HL-60 (cell line): ENCODE measurements around the gene PTEN.

ENCODE experiments used
- DNase-seq, 2 experiments: peaks; one replicate each; pipeline ENCODE4 v3.0.0-alpha.2; 2010 to 2020; ENCODE audit warnings: low read depth in 1 of 2, low spot score in 1 of 2
- H3K27ac ChIP-seq: fragments of 250-450 bp; sonication (Bioruptor Pico); replicated peaks from 2 replicates; pipeline ENCODE4 v1.5.1; 2020; ENCODE audit warnings: mild to moderate bottlenecking, moderate library complexity
- H3K27me3 ChIP-seq: fragments of 250-450 bp; sonication (Bioruptor Pico); 2 replicates; pipeline ENCODE4 v1.5.1; 2021; ENCODE audit warnings: mild to moderate bottlenecking, moderate library complexity; ENCODE audit not compliant: insufficient read depth, poor library complexity, severe bottlenecking
- H3K4me3 ChIP-seq: replicated peaks from 2 replicates; pipeline ENCODE4 v1.5.1; 2011; ENCODE audit warnings: mild to moderate bottlenecking, control low read depth, low read length; ENCODE audit not compliant: insufficient read depth
- GABPA ChIP-seq: IDR thresholded peaks from 2 replicates; pipeline ENCODE4 v1.6.1; 2012; ENCODE audit warnings: low read depth
- POLR2AphosphoS5 ChIP-seq: IDR thresholded peaks from 2 replicates; pipeline ENCODE4 v1.6.1; 2012; ENCODE audit warnings: low read depth
- SPI1 ChIP-seq: IDR thresholded peaks from 2 replicates; pipeline ENCODE4 v1.6.1; 2012; ENCODE audit warnings: low read depth, mild to moderate bottlenecking, borderline replicate concordance
- TF ChIP-seq, protein P1 (sequence below): IDR thresholded peaks from one replicate; pipeline ENCODE4 v1.5.1; 2011; ENCODE audit warnings: low read length, control low read depth, inconsistent platforms; ENCODE audit not compliant: insufficient read depth
- TF ChIP-seq, protein P2 (sequence below): IDR thresholded peaks from 2 replicates; pipeline ENCODE4 v1.6.1; 2012; ENCODE audit warnings: low read depth; ENCODE audit not compliant: insufficient replicate concordance

PTEN gene

DNA sequence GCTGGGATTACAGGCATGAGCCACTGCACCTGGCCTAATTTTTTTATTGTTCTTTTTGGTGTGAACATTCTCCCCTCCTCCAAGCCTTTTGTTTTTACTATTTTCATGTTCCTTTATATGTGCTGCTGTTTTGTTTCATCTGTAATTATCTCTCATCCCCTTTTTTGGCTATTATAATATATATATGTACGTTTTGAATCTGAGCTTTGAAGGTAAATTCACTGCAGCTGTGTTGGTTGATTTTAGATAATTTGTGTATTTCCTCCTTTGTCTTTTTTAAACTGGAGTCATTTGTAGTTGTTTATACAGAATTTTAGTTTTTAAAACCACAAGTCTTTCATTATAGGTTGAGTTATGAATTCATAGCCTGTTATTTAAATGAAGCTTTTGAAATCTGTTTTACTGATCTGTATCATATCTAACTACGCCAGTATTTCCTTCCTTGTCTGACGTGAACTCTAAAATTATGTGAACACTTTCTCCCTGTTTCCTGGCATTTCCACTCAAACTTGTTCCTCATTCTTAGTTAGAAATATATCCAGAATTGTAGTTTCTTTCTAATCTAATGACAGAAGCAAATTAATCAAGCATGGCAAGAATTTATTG lies 54.9 kb downstream of the PTEN start:
- TF ChIP-seq, protein P1, sequence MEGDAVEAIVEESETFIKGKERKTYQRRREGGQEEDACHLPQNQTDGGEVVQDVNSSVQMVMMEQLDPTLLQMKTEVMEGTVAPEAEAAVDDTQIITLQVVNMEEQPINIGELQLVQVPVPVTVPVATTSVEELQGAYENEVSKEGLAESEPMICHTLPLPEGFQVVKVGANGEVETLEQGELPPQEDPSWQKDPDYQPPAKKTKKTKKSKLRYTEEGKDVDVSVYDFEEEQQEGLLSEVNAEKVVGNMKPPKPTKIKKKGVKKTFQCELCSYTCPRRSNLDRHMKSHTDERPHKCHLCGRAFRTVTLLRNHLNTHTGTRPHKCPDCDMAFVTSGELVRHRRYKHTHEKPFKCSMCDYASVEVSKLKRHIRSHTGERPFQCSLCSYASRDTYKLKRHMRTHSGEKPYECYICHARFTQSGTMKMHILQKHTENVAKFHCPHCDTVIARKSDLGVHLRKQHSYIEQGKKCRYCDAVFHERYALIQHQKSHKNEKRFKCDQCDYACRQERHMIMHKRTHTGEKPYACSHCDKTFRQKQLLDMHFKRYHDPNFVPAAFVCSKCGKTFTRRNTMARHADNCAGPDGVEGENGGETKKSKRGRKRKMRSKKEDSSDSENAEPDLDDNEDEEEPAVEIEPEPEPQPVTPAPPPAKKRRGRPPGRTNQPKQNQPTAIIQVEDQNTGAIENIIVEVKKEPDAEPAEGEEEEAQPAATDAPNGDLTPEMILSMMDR, result no peak
- TF ChIP-seq, protein P2, sequence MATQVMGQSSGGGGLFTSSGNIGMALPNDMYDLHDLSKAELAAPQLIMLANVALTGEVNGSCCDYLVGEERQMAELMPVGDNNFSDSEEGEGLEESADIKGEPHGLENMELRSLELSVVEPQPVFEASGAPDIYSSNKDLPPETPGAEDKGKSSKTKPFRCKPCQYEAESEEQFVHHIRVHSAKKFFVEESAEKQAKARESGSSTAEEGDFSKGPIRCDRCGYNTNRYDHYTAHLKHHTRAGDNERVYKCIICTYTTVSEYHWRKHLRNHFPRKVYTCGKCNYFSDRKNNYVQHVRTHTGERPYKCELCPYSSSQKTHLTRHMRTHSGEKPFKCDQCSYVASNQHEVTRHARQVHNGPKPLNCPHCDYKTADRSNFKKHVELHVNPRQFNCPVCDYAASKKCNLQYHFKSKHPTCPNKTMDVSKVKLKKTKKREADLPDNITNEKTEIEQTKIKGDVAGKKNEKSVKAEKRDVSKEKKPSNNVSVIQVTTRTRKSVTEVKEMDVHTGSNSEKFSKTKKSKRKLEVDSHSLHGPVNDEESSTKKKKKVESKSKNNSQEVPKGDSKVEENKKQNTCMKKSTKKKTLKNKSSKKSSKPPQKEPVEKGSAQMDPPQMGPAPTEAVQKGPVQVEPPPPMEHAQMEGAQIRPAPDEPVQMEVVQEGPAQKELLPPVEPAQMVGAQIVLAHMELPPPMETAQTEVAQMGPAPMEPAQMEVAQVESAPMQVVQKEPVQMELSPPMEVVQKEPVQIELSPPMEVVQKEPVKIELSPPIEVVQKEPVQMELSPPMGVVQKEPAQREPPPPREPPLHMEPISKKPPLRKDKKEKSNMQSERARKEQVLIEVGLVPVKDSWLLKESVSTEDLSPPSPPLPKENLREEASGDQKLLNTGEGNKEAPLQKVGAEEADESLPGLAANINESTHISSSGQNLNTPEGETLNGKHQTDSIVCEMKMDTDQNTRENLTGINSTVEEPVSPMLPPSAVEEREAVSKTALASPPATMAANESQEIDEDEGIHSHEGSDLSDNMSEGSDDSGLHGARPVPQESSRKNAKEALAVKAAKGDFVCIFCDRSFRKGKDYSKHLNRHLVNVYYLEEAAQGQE, result no peak
- TF ChIP-seq POLR2AphosphoS5 (no peak), SPI1 (no peak), GABPA (no peak)
- no peak for DNase-seq
- H3K27ac ChIP-seq, result peak overlapping the region; percentile 12; the same call in 1 of the 2 replicates
- no peak overlapping the region for H3K4me3 ChIP-seq
- H3K27me3 ChIP-seq, result no peaks in the 10 kb centered on the region

DNA sequence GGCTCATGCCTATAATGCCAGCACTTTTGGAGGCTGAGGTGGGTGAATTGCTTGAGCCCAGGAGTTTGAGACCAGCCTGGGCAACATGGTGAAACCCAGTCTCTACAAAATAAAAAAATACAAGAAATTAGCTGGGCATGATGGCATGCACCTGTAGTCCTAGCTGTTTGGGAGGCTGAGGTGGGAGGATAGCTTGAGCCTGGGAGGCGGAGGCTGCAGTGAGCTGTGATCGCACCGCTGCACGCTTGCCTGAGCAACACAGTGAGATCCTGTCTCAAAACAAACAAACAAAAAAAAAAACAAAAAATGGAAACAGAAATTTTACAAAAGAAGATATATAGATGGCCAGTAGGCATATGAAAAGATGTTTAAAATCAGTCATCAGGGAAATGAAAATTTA lies 57.1 kb downstream of the PTEN start:
- DNase-seq, result no peak
- Histone ChIP-seq H3K27me3 (no peaks in the 10 kb centered on the region), H3K4me3 (no peak overlapping the region), H3K27ac (no peak overlapping the region)
- TF ChIP-seq GABPA, result no peak
- TF ChIP-seq SPI1, result no peak
- TF ChIP-seq, protein P1, result no peak
- TF ChIP-seq POLR2AphosphoS5, result no peak
- TF ChIP-seq, protein P2, result no peak

DNA sequence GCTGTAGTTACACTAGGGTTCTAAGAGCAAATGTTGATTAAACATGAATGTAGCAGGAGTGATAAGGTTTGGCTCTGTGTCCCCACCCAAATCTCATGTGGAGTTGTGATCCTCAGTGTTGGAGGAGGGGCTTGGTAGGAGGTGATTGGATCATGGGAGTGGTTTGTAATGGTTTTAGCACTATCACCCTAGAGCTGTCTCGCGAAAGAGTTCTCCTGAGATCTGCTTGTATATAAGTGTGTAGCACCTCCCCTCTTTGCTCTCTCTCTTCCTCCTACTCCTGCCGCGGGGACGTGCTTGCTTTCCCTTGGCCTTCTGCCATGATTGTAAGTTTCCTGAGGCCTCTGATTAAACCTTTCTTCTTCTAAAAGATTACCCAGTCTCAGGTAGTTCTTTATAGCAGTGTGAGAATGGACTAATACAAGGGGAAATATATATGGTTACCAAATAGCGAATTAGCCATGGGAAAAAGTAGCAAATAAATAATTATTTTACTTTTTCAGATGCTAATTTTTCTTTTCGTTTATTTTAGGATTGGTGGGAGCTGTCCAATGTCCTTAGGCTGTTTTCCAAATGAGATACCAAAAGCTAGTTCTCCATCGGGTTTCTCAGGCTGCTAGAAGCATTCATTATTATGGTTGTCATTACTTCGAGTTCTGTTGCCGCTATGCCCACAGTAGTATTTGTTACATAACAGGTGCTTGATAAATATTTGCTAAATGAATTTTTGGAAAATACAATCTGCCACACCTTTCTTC lies 58.7 kb downstream of the PTEN start:
- H3K27me3 ChIP-seq, result no peaks in the 10 kb centered on the region
- TF ChIP-seq GABPA (no peak), POLR2AphosphoS5 (no peak)
- TF ChIP-seq, protein P2, result peak; percentile 87
- TF ChIP-seq, protein P1, result no peak
- no peak for DNase-seq

More for the DNA sequence above, 58.7 kb downstream of the PTEN start:
- H3K4me3 ChIP-seq, result no peak overlapping the region
- H3K27ac ChIP-seq, result no peak overlapping the region
